Posterior vena cava (tissue), 2 donors: Measurements from ENCODE around the gene PCDH18. TPM values are rescaled to one million over a fixed set of nuclear protein-coding genes. Genes with fewer than 3 reads are reported as not detected.
"Not testable (repeated sequence)": the region's sequence is repeated elsewhere in the genome, so short reads cannot be mapped to it uniquely, and the experiment has no call there.

ENCODE experiments used
- DNase-seq: peaks from one replicate; pipeline ENCODE4 v3.0.0-alpha.2; 2020; ENCODE audit warnings: low spot score
- intact Hi-C, 2 donors: fragments of 100-400 bp; cut with DNase I; formaldehyde crosslinking; loops; one replicate each; pipeline versions ENCODE4 v1.14.1 to v1.14.2; 2022 to 2023
- long read RNA-seq, 2 donors: library from polyadenylated mRNA; unstranded; transcript quantifications; one replicate each; pipeline ENCODE4 v2.0.0, GENCODE V29; 2020 to 2021
- total RNA-seq, 2 donors: library from RNA; stranded (reverse); fragmentation: NEBNext Ultra II Directional; extraction: Animal tissue kit (Norgen Biotek cat#: 25700); gene quantifications; one replicate each; pipeline ENCODE4 v1.2.1, GENCODE V29; 2021
- donor health status: DM: yes; HTN: yes; CAD: no.
- donor health status: DM: yes; HTN: yes; CAD: no.

The PCDH18 gene
- 10 to 100 TPM; 19.6 to 33.7 TPM for total RNA-seq
- long read RNA-seq, donor 1, full-length matches to known transcripts, result 8 of 15 reads
- long read RNA-seq, donor 1, partial matches to known transcripts, result 0 of 15 reads
- long read RNA-seq, donor 1, other reads (novel, unspliced or antisense), result 7 of 15 reads
- long read RNA-seq, donor 2, full-length matches to known transcripts, result 4 of 9 reads
- long read RNA-seq, donor 2, partial matches to known transcripts, result 0 of 9 reads
- long read RNA-seq, donor 2, other reads (novel, unspliced or antisense), result 5 of 9 reads

GRCh38 chr4:137531986-137532868 is at the start of gene PCDH18:
PCDH18 (minus strand) TSS chr4:137532494; CDS start chr4:137532088, 406 bp downstream.
- peak; percentile 95 for DNase-seq
- intact Hi-C loops, result loop anchor here in 1 of 2 donors (10.0 kb wide), 1 partner anchor 277 kb away; no protein-coding TSS in a partner anchor

GRCh38 chr4:137576446-137576845 is 44.2 kb upstream of the PCDH18 start:
- intact Hi-C loops, result no loop called here
- no peak for DNase-seq

- no peak for DNase-seq
- intact Hi-C loops, result no loop called here
These were observed 40.4 kb upstream of the PCDH18 start for GRCh38 chr4:137572647-137573046.

GRCh38 chr4:137572163-137572562 is 39.9 kb upstream of the PCDH18 start:
- intact Hi-C loops, result no loop called here
- no peak for DNase-seq

GRCh38 chr4:137559801-137560200 is 27.5 kb upstream of the PCDH18 start:
- no peak for DNase-seq
- intact Hi-C loops, result no loop called here

GRCh38 chr4:137558951-137559350 is 26.7 kb upstream of the PCDH18 start:
- no peak for DNase-seq
- intact Hi-C loops, result no loop called here

GRCh38 chr4:137545461-137545861 is 13.2 kb upstream of the PCDH18 start:
- intact Hi-C loops, result no loop called here
- DNase-seq, result no peak

GRCh38 chr4:137543648-137544047 is 11.4 kb upstream of the PCDH18 start:
- intact Hi-C loops, result no loop called here
- DNase-seq, result no peak

- no peak for DNase-seq
- intact Hi-C loops, result no loop called here
These were observed 10.9 kb upstream of the PCDH18 start for GRCh38 chr4:137543198-137543597.

GRCh38 chr4:137541876-137542646 is 9.8 kb upstream of the PCDH18 start:
- intact Hi-C loops, result no loop called here

GRCh38 chr4:137541181-137541580 is 8.9 kb upstream of the PCDH18 start:
- intact Hi-C loops, result no loop called here
- DNase-seq, result no peak

More at GRCh38 chr4:137541876-137542646, 9.8 kb upstream of the PCDH18 start:
- no peak for DNase-seq

- DNase-seq, result no peak
- intact Hi-C loops, result no loop called here
These were observed 8.1 kb upstream of the PCDH18 start for GRCh38 chr4:137540356-137540755.

- intact Hi-C loops, result loop anchor here in 1 of 2 donors (10.0 kb wide), 1 partner anchor 284 kb away; no protein-coding TSS in a partner anchor
These were observed 6.2 kb upstream of the PCDH18 start for GRCh38 chr4:137538526-137538925.

GRCh38 chr4:137537807-137538206 is 5.5 kb upstream of the PCDH18 start:
- not testable (repeated sequence) for DNase-seq
- intact Hi-C loops, result loop anchor here in 1 of 2 donors (10.0 kb wide), 1 partner anchor 283 kb away; no protein-coding TSS in a partner anchor

More at GRCh38 chr4:137538526-137538925, 6.2 kb upstream of the PCDH18 start:
- DNase-seq, result no peak

GRCh38 chr4:137536789-137537561 is 4.7 kb upstream of the PCDH18 start:
- DNase-seq, result no peak
- intact Hi-C loops, result loop anchor here in 1 of 2 donors (10.0 kb wide), 1 partner anchor 282 kb away; no protein-coding TSS in a partner anchor

GRCh38 chr4:137535718-137536117 is 3.4 kb upstream of the PCDH18 start:
- intact Hi-C loops, result loop anchor here in 1 of 2 donors (10.0 kb wide), 1 partner anchor 281 kb away; no protein-coding TSS in a partner anchor

GRCh38 chr4:137534516-137534915 is 2.2 kb upstream of the PCDH18 start:
- intact Hi-C loops, result loop anchor here in 1 of 2 donors (10.0 kb wide), 1 partner anchor 280 kb away; no protein-coding TSS in a partner anchor
- no peak for DNase-seq

More at GRCh38 chr4:137535718-137536117, 3.4 kb upstream of the PCDH18 start:
- no peak for DNase-seq

- intact Hi-C loops, result loop anchor here in 1 of 2 donors (10.0 kb wide), 1 partner anchor 279 kb away; no protein-coding TSS in a partner anchor
- no peak for DNase-seq
These were observed 1.6 kb upstream of the PCDH18 start for GRCh38 chr4:137533855-137534254.
